Fibroblast of the aortic adventitia (primary cell): ENCODE measurements around the gene RNF43. TPM values are rescaled to one million over a fixed set of nuclear protein-coding genes. Genes with fewer than 3 reads are reported as not detected.
"Not testable (repeated sequence)": the region's sequence is repeated elsewhere in the genome, so short reads cannot be mapped to it uniquely, and the experiment has no call there.

Source experiments
- DNase-seq: peaks from one replicate; pipeline ENCODE4 v3.0.0-alpha.2; 2010; ENCODE audit warnings: low read depth
- H3K4me3 ChIP-seq: 2 replicates; pipeline ENCODE4 v1.5.1; 2011; ENCODE audit warnings: low read depth, mild to moderate bottlenecking, control low read depth, low read length, moderate library complexity
- CTCF ChIP-seq: IDR thresholded peaks from 2 replicates; pipeline ENCODE4 v1.5.1; 2011; ENCODE audit warnings: mild to moderate bottlenecking, low read length, control low read depth, inconsistent platforms; ENCODE audit not compliant: insufficient read depth
- total RNA-seq: library from RNA; depleted of rRNA; stranded (reverse); fragments of >200 nt; gene quantifications from 2 replicates; pipeline ENCODE4 v1.2.3, GENCODE V29; 2012; ENCODE audit warnings: low replicate concordance

Gene RNF43
- total RNA-seq, 1 donor, result under 0.01 TPM

- H3K4me3 ChIP-seq, result no peak overlapping the region
- no peak for DNase-seq
- no peak for TF ChIP-seq CTCF
These were observed 17.4 kb downstream of the RNF43 start for GRCh38 chr17:58399974-58400373.

- DNase-seq, result no peak
- TF ChIP-seq CTCF, result no peak
These were observed 18.6 kb downstream of the RNF43 start for GRCh38 chr17:58398574-58399266.

GRCh38 chr17:58397421-58397820 lies 19.9 kb downstream of the RNF43 start:
- not testable (repeated sequence) for DNase-seq, H3K4me3 ChIP-seq

More at GRCh38 chr17:58398574-58399266, 18.6 kb downstream of the RNF43 start:
- no peak overlapping the region for H3K4me3 ChIP-seq

- DNase-seq, result no peak
- TF ChIP-seq CTCF, result no peak
- no peak overlapping the region for H3K4me3 ChIP-seq
These were observed 21.2 kb downstream of the RNF43 start for GRCh38 chr17:58396173-58396572.

GRCh38 chr17:58394534-58395223 lies 22.7 kb downstream of the RNF43 start:
- no peak for DNase-seq
- no peak for TF ChIP-seq CTCF
- no peak overlapping the region for H3K4me3 ChIP-seq

GRCh38 chr17:58391302-58391984 lies 25.9 kb downstream of the RNF43 start:
- H3K4me3 ChIP-seq, result no peak overlapping the region
- no peak for TF ChIP-seq CTCF
- DNase-seq, result peak; percentile 25

- DNase-seq, result no peak
- no peak overlapping the region for H3K4me3 ChIP-seq
- no peak for TF ChIP-seq CTCF
These were observed 26.4 kb downstream of the RNF43 start for GRCh38 chr17:58390884-58391283.
